Common myeloid progenitor, CD34-positive (primary cell): Measurements from ENCODE around the gene SIRT4.

Experiments used
- CTCF ChIA-PET: fragments of 350-600 bp; sonication (Branson Sonifier 250); formaldehyde crosslinking; loops from one replicate; lab custom pipeline; 2021; ENCODE audit warnings: antibody characterized with exemption; lab: Charles Lee
- POLR2A ChIA-PET: fragments of 350-600 bp; sonication (Branson Sonifier 250); formaldehyde crosslinking; loops from one replicate; lab custom pipeline; 2021; ENCODE audit warnings: antibody characterized with exemption; lab: Charles Lee
- DNase-seq, 3 donors: peaks; one replicate each; pipeline versions ENCODE4 v3.0.0 to v3.0.0-alpha.2; 2013
- H3K27ac ChIP-seq, 2 experiments: 1 replicate in 1 of 2; 2 replicates in 1 of 2; pipeline ENCODE4 v1.7.0; 2013; ENCODE audit warnings: inconsistent platforms in 2 of 2, low read length in 2 of 2, mild to moderate bottlenecking in 2 of 2, low read depth in 1 of 2, moderate library complexity in 1 of 2; ENCODE audit not compliant: severe bottlenecking in 2 of 2, insufficient read depth in 1 of 2, poor library complexity in 1 of 2
- H3K27me3 ChIP-seq, 5 experiments: replicated peaks in 2 of 5; 1 replicate in 3 of 5; 2 replicates in 2 of 5; pipeline versions ENCODE4 v1.6.1 to v1.7.0; 2013; ENCODE audit warnings: low read length in 4 of 5, mild to moderate bottlenecking in 2 of 5, moderate library complexity in 2 of 5, inconsistent platforms in 1 of 5; ENCODE audit not compliant: insufficient read depth in 5 of 5, control insufficient read depth in 4 of 5
- H3K36me3 ChIP-seq, 4 experiments: 1 replicate in 2 of 4; 2 replicates in 2 of 4; pipeline versions ENCODE4 v1.6.1 to v1.7.0; 2013; ENCODE audit warnings: low read length in 3 of 4, control low read depth in 1 of 4, mild to moderate bottlenecking in 1 of 4; ENCODE audit not compliant: control insufficient read depth in 4 of 4, insufficient read depth in 4 of 4
- H3K4me1 ChIP-seq, 4 experiments: 1 replicate in 3 of 4; 2 replicates in 1 of 4; pipeline versions ENCODE4 v1.6.1 to v1.7.1; 2013; ENCODE audit warnings: low read length in 3 of 4, mild to moderate bottlenecking in 3 of 4, control low read depth in 1 of 4, inconsistent platforms in 1 of 4, moderate library complexity in 1 of 4; ENCODE audit not compliant: control insufficient read depth in 4 of 4, insufficient read depth in 4 of 4; ENCODE audit errors: control extremely low read depth in 1 of 4
- H3K4me3 ChIP-seq, 7 experiments: 1 replicate in 4 of 7; 2 replicates in 3 of 7; pipeline versions ENCODE4 v1.5.1 to v1.7.0; 2013; ENCODE audit warnings: mild to moderate bottlenecking in 7 of 7, low read length in 6 of 7, moderate library complexity in 6 of 7, inconsistent platforms in 2 of 7, low read depth in 2 of 7, control low read depth in 1 of 7; ENCODE audit not compliant: insufficient read depth in 4 of 7, control insufficient read depth in 1 of 7; ENCODE audit errors: extremely low read depth in 1 of 7
- H3K9me3 ChIP-seq, 5 experiments: 1 replicate in 4 of 5; 2 replicates in 1 of 5; pipeline versions ENCODE4 v1.6.1 to v1.7.1; 2013; ENCODE audit warnings: low read length in 4 of 5, mild to moderate bottlenecking in 2 of 5, inconsistent platforms in 1 of 5, low read depth in 1 of 5, moderate library complexity in 1 of 5; ENCODE audit not compliant: control insufficient read depth in 4 of 5, insufficient read depth in 2 of 5; ENCODE audit errors: control extremely low read depth in 1 of 5
- WGBS: methylation state at CpG from one replicate; pipeline ENCODE4 v1.1.5; 2013; ENCODE audit not compliant: insufficient coverage; 5-methylcytosine and 5-hydroxymethylcytosine counted together

The SIRT4 gene

GRCh38 chr12:120359128-120359527, 57.0 kb downstream of the SIRT4 start:
- Histone ChIP-seq H3K9me3 (no peaks in the 10 kb centered on the region), H3K27ac (no peak overlapping the region), H3K27me3 (peaks cover 17 to 57% (median 33%) of the 10 kb centered on the region in 5 experiments), H3K4me1 (peaks cover 0 to 10% (median 3%) of the 10 kb centered on the region in 4 experiments), H3K4me3 (no peak overlapping the region), H3K36me3 (no peaks in the 10 kb centered on the region)
- POLR2A ChIA-PET, result no interaction called here
- WGBS, result 90% methylated on average over 1 of the region's 1 CpG
- DNase-seq, result no peak
- CTCF ChIA-PET, result no interaction called here

DNA sequence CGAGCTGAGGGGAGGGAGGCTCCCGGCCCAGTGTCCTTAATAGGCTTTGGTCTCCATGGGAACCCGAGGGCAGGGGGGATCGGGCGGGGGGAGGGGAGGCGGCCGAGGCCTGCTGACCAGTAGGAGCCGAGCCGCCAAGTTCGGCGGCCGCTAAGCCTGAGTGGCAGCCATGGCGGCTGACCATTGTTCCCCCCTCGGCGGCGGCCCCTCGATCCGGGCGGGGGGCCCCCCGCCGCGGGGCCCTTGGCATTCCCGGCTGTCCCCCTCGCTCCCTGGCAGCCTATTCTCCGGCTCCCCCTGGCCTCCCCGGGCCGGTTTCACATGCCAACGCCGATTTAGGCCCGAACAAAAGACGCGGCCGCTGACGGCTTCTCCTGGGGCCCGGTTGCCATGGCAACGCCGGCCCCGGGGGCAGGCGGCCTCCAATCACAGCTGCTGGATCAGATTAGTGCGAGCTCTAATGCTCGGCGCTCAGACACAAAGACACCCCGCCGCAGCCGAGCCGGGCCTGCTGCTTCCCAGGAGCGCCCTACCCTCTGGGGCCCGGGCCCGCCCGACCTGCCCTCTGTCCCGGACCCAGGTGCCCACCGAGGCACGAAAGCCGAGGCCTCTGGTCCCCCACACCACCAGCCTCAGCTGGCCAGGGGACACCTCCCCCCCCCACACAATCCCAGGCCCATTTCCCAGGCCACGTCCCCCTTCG, 59.5 kb downstream of the SIRT4 start:
- Histone ChIP-seq H3K4me3 (peak overlapping the region in 2 of 7 experiments; percentile 48), H3K9me3 (no peaks in the 10 kb centered on the region), H3K36me3 (no peaks in the 10 kb centered on the region), H3K27me3 (peaks cover 17 to 80% (median 49%) of the 10 kb centered on the region in 5 experiments), H3K4me1 (peaks cover 0 to 9% (median 3%) of the 10 kb centered on the region in 4 experiments), H3K27ac (no peak overlapping the region)
- CTCF ChIA-PET, result interaction anchor here (0.7 to 3.2 kb wide), 4 partner anchors 10 to 72 kb away, joined by 3 to 16 read pairs (median 6); no protein-coding TSS in a partner anchor
- POLR2A ChIA-PET, result interaction anchor here (0.5 kb wide), 1 partner anchor 572 kb away, joined by 3 read pairs; no protein-coding TSS in a partner anchor
- peak; percentile 65 to 85 (median 83) for DNase-seq
- 6% methylated on average over 40 of the region's 56 CpGs for WGBS
